HepG2 (cell line): ENCODE results near the gene PSORS1C1. TPM values are rescaled to one million over a fixed set of nuclear protein-coding genes. Genes with fewer than 3 reads are reported as not detected.

Experiments
- CBX1 ChIP-seq: IDR thresholded peaks from one replicate; pipeline ENCODE4 v1.6.1; 2016; ENCODE audit warnings: antibody characterized with exemption, low read depth
- CENPX ChIP-seq: sonication (generic); formaldehyde crosslinking; IDR thresholded peaks from 2 replicates; pipeline ENCODE4 v1.9.0; 2021; ENCODE audit warnings: mild to moderate bottlenecking, missing genetic modification reagents, moderate library complexity
- ERF ChIP-seq: IDR thresholded peaks from 2 replicates; pipeline ENCODE4 v1.6.1; 2018; ENCODE audit warnings: missing biosample characterization, missing genetic modification reagents
- GABPB1 ChIP-seq: IDR thresholded peaks from 2 replicates; pipeline ENCODE4 v1.6.1; 2016; ENCODE audit warnings: mild to moderate bottlenecking, missing genetic modification reagents, moderate library complexity, missing compliant biosample characterization
- IRX3 ChIP-seq: sonication (generic); formaldehyde crosslinking; IDR thresholded peaks from 2 replicates; pipeline ENCODE4 v1.8.1; 2023; ENCODE audit warnings: mild to moderate bottlenecking, low read depth, missing genetic modification reagents, borderline replicate concordance
- NAIF1 ChIP-seq: sonication (generic); formaldehyde crosslinking; IDR thresholded peaks from 2 replicates; pipeline ENCODE4 v1.5.0; 2020; ENCODE audit warnings: mild to moderate bottlenecking, missing genetic modification reagents, borderline replicate concordance
- NFE2L1 ChIP-seq: sonication (generic); formaldehyde crosslinking; IDR thresholded peaks from 2 replicates; pipeline ENCODE4 v1.4.0; 2020; ENCODE audit warnings: missing genetic modification reagents, mild to moderate bottlenecking, borderline replicate concordance
- PRDM15 ChIP-seq: sonication (generic); formaldehyde crosslinking; IDR thresholded peaks from 2 replicates; pipeline ENCODE4 v1.4.0; 2020; ENCODE audit warnings: missing genetic modification reagents
- RBM39 ChIP-seq: fragments of 200-400 bp; formaldehyde crosslinking; IDR thresholded peaks from one replicate; pipeline ENCODE4 v1.6.1; 2018; ENCODE audit warnings: antibody characterized with exemption, mild to moderate bottlenecking, low read depth, low read length; ENCODE audit not compliant: poor library complexity, severe bottlenecking
- SNAPC5 ChIP-seq: sonication (generic); formaldehyde crosslinking; IDR thresholded peaks from 2 replicates; pipeline ENCODE4 v1.8.1; 2023; ENCODE audit warnings: mild to moderate bottlenecking, missing genetic modification reagents, borderline replicate concordance
- ZBTB1 ChIP-seq: sonication (generic); formaldehyde crosslinking; IDR thresholded peaks from 2 replicates; pipeline ENCODE4 v1.4.0; 2020; ENCODE audit warnings: missing genetic modification reagents, borderline replicate concordance
- ZBTB10 ChIP-seq: sonication (generic); formaldehyde crosslinking; IDR thresholded peaks from 2 replicates; pipeline ENCODE4 v1.4.0; 2020; ENCODE audit warnings: missing genetic modification reagents, borderline replicate concordance
- ZBTB46 ChIP-seq: sonication (generic); formaldehyde crosslinking; IDR thresholded peaks from 2 replicates; pipeline ENCODE4 v1.4.0; 2020; ENCODE audit warnings: mild to moderate bottlenecking, missing genetic modification reagents, borderline replicate concordance
- ZNF138 ChIP-seq: sonication (generic); formaldehyde crosslinking; IDR thresholded peaks from 2 replicates; pipeline ENCODE4 v1.5.0; 2020; ENCODE audit warnings: mild to moderate bottlenecking, low read depth, missing genetic modification reagents
- ZNF556 ChIP-seq: sonication (generic); formaldehyde crosslinking; IDR thresholded peaks from 2 replicates; pipeline ENCODE4 v1.4.0; 2020; ENCODE audit warnings: mild to moderate bottlenecking, missing genetic modification reagents, borderline replicate concordance
- ZNF614 ChIP-seq: IDR thresholded peaks from 2 replicates; pipeline ENCODE4 v1.6.1; 2018; ENCODE audit warnings: missing biosample characterization, missing genetic modification reagents, inconsistent platforms, borderline replicate concordance
- polyA plus RNA-seq, 8 experiments: library from polyadenylated mRNA; depleted of rRNA in 3 of 8; stranded (reverse) in 7 of 8; unstranded in 1 of 8; fragments of >200 nt; fragmentation: Illumina TruSeq in 4 of 8; extraction: Trizol in 4 of 8; gene quantifications; 2 replicates each; pipeline versions ENCODE4 v1.2.1 to v1.2.3, GENCODE V29; 2011 to 2016; ENCODE audit warnings: low read depth in 4 of 8, missing spikeins in 1 of 8, mixed read lengths in 1 of 8; ENCODE audit not compliant: insufficient read depth in 1 of 8
- total RNA-seq, 5 experiments: library from RNA; depleted of rRNA; stranded (reverse); fragments of >200 nt; fragmentation: Illumina TruSeq; extraction: Trizol; gene quantifications; 2 replicates each; pipeline ENCODE4 v1.2.3, GENCODE V29; 2016; ENCODE audit warnings: low read depth in 1 of 5

The PSORS1C1 gene
- total and polyA plus RNA-seq, 2 of the 13 experiments (the other 11 are each of a cell fraction or from before 2014, with no cell fraction given), result 0.01 to 0.02 TPM

GRCh38 chr6:31186052-31186734 lies 71.6 kb downstream of the PSORS1C1 start (continued):
- TF ChIP-seq ZBTB10 (CRISPR knock-in tag) (no peak), NFE2L1 (CRISPR knock-in tag) (no peak), CENPX (no peak), CBX1 (no peak), ZBTB1 (no peak), ZBTB46 (CRISPR knock-in tag) (no peak), NAIF1 (CRISPR knock-in tag) (0 out of 2 replicates have a peak, but pooled peaks have one; percentile 61), IRX3 (peak; percentile 89), SNAPC5 (CRISPR knock-in tag) (0 out of 2 replicates have a peak, but pooled peaks have one; percentile 63), ERF (CRISPR knock-in tag) (peak; percentile 62; the same call in 1 of the 2 replicates), PRDM15 (CRISPR knock-in tag) (no peak; the same call in 1 of the 2 replicates), RBM39 (no peak), ZNF556 (CRISPR knock-in tag) (no peak; the same call in 1 of the 2 replicates), GABPB1 (peak; percentile 79), ZNF614 (CRISPR knock-in tag) (peak; percentile 69; the same call in 1 of the 2 replicates), ZNF138 (CRISPR knock-in tag) (no peak)
